ENCODE measurements around the gene LONP1. TPM values are rescaled to one million over a fixed set of nuclear protein-coding genes. Genes with fewer than 3 reads are reported as not detected.

The LONP1 gene
- total RNA-seq, 2 donors from 2014 or later = 52.8 to 82.8 TPM

- H3K9me3 ChIP-seq = no peaks in the 10 kb centered on the region
- ATAC-seq (ENCODE audit: insufficient number of reproducible peaks, low FRiP score, low read depth) (no peak), DNase-seq (ENCODE audit: low spot score) (no peak)
- H3K36me3 ChIP-seq = peaks cover 2% of the 10 kb centered on the region
- H3K4me1 ChIP-seq (ENCODE audit: control insufficient read depth in 1 of 2, low read depth in 2 of 2) = peaks cover 11 to 19% of the 10 kb centered on the region in 2 donors
- peak overlapping the region; percentile 89 for H3K4me3 ChIP-seq
- TF ChIP-seq CTCF (IDR thresholded peaks at IDR 0.05) = no peak
- H3K27ac ChIP-seq = no peak overlapping the region
- H3K27me3 ChIP-seq (replicated peaks; ENCODE audit: insufficient read depth) = no peaks in the 10 kb centered on the region
Measured at GRCh38 chr19:5718037-5718578, 1.8 kb downstream of the LONP1 start.

DNA sequence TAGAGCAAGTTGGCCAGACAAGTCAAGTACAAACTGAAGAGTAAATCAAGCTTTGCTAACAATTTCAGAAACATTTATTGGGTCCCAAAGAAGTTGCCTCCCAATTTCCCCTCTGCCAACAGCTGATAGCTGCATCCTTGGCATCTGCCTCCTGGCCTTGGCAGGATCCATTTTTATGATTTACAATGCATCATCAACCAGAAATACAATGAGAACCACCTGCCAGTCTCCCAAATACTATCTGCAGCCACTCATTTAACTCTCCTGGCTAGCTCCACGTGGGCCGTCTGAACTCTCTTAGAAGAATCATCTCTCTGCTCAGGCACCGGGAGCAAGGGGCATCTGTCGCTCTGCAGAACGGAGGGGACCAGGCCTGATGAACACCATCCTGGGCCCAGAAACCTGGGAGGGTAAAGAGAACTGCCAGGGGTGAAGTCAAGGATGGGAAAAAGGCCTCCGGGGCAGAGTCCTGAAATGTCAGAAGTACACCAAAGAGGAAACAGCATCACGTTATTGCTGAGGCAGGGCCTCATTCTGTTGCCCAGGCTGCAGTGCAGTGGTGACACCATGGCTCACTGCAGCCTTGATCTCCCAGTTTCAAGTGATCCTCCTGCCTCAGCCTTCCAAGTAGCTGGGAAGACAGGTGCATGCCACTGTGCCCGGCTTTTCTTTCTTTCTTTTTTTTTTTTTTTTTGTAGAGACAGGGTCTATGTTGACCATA, 2.6 kb downstream of the LONP1 start:
- Histone ChIP-seq H3K36me3 (peaks cover 9% of the 10 kb centered on the region), H3K9me3 (no peaks in the 10 kb centered on the region), H3K4me3 (no peak overlapping the region), H3K27me3 (replicated peaks; ENCODE audit: insufficient read depth) (no peaks in the 10 kb centered on the region), H3K4me1 (ENCODE audit: control insufficient read depth in 1 of 2, low read depth in 2 of 2) (peaks cover 11 to 19% of the 10 kb centered on the region in 2 donors), H3K27ac (no peak overlapping the region)
- ATAC-seq (ENCODE audit: insufficient number of reproducible peaks, low FRiP score, low read depth) = no peak
- TF ChIP-seq CTCF (IDR thresholded peaks at IDR 0.05) = no peak
- no peak for DNase-seq (ENCODE audit: low spot score)

- no peak for TF ChIP-seq CTCF (IDR thresholded peaks at IDR 0.05)
- Histone ChIP-seq H3K4me3 (no peak overlapping the region), H3K36me3 (peaks cover 30% of the 10 kb centered on the region), H3K9me3 (no peaks in the 10 kb centered on the region), H3K27me3 (replicated peaks; ENCODE audit: insufficient read depth) (no peaks in the 10 kb centered on the region), H3K4me1 (ENCODE audit: control insufficient read depth in 1 of 2, low read depth in 2 of 2) (peaks cover 11 to 19% of the 10 kb centered on the region in 2 donors), H3K27ac (no peak overlapping the region)
- no peak for ATAC-seq (ENCODE audit: insufficient number of reproducible peaks, low FRiP score, low read depth)
- no peak for DNase-seq (ENCODE audit: low spot score)
Measured at GRCh38 chr19:5714816-5715215, 5.1 kb downstream of the LONP1 start.

DNA sequence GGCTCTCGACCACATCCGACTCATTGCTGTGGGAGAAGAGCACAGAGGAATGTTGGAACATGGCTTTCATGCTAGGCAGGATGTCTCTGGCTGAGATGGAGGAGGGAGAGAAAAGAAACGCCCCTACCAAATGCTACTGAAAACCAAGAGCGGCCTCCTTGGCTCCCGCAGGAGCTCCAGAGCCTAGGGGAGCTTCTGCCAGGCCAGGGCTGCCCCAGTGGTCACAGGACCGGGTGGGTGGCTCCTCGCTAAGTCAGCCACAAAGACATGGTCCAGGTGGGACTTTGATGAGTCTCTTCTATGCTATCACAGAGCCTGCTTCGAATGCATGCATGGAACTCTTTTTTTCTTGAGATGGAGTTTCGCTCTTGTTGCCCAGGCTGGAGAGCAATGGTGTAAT, 6.7 kb downstream of the LONP1 start:
- H3K9me3 ChIP-seq = no peaks in the 10 kb centered on the region
- H3K4me3 ChIP-seq = no peak overlapping the region
- DNase-seq (ENCODE audit: low spot score) (no peak), ATAC-seq (ENCODE audit: insufficient number of reproducible peaks, low FRiP score, low read depth) (no peak)
- no peaks in the 10 kb centered on the region for H3K27me3 ChIP-seq (replicated peaks; ENCODE audit: insufficient read depth)
- H3K4me1 ChIP-seq (ENCODE audit: control insufficient read depth in 1 of 2, low read depth in 2 of 2) = peaks cover 3 to 5% of the 10 kb centered on the region in 2 donors
- H3K27ac ChIP-seq = no peak overlapping the region
- TF ChIP-seq CTCF (IDR thresholded peaks at IDR 0.05) = no peak
- H3K36me3 ChIP-seq = peaks cover 30% of the 10 kb centered on the region

GRCh38 chr19:5711713-5712161, 8.2 kb downstream of the LONP1 start:
- no peak for DNase-seq (ENCODE audit: low spot score)
- no peaks in the 10 kb centered on the region for H3K27me3 ChIP-seq (replicated peaks; ENCODE audit: insufficient read depth)
- no peaks in the 10 kb centered on the region for H3K9me3 ChIP-seq
- no peaks in the 10 kb centered on the region for H3K4me1 ChIP-seq (ENCODE audit: control insufficient read depth in 1 of 2, low read depth in 2 of 2)
- peaks cover 42% of the 10 kb centered on the region for H3K36me3 ChIP-seq
- TF ChIP-seq CTCF (IDR thresholded peaks at IDR 0.05) = no peak
- H3K27ac ChIP-seq = no peak overlapping the region
- ATAC-seq (ENCODE audit: insufficient number of reproducible peaks, low FRiP score, low read depth) = no peak
- H3K4me3 ChIP-seq = no peak overlapping the region

Data from thoracic aorta (tissue), 2 donors.